ENCODE measurements around the gene TMEM39A. TPM values are rescaled to one million over a fixed set of nuclear protein-coding genes. Genes with fewer than 3 reads are reported as not detected.

The TMEM39A gene
- total and polyA plus RNA-seq, 4 experiments from 2014 or later: 9.2 to 47.4 (median 32.4) TPM

GRCh38 chr3:119436977-119437376 is 26.4 kb downstream of the TMEM39A start:
- DNase-seq: no peak
- Mint-ChIP-seq H3K36me3 (peaks cover 74 to 75% of the 10 kb centered on the region in 2 donors), H3K9me3 (peaks cover 0 to 3% (median 0%) of the 10 kb centered on the region in 8 donors), H3K4me1 (no peaks in the 10 kb centered on the region), H3K4me3 (no peak overlapping the region), H3K27ac (peak overlapping the region in 1 of 7 donors; percentile 1), H3K27me3 (no peaks in the 10 kb centered on the region)
- Histone ChIP-seq H3K4me1 (ENCODE audit: insufficient read depth, low read length) (no peaks in the 10 kb centered on the region), H3K27ac (ENCODE audit: low read depth, low read length) (no peak overlapping the region), H3K36me3 (ENCODE audit: insufficient read depth, low read length) (peaks cover 53% of the 10 kb centered on the region), H3K9me3 (ENCODE audit: control insufficient read depth in 1 of 2, low read length in 2 of 2) (no peaks in the 10 kb centered on the region), H3K27me3 (ENCODE audit: insufficient read depth, low read length) (no peaks in the 10 kb centered on the region), H3K4me3 (ENCODE audit: low read length in 2 of 2) (no peak overlapping the region)
- POLR2A ChIA-PET (ENCODE audit: partially characterized antibody): no interaction called here
- CTCF ChIA-PET (ENCODE audit: partially characterized antibody): interaction anchor here (0.8 kb wide), 1 partner anchor 12 kb away, joined by 4 read pairs; no protein-coding TSS in a partner anchor
- intact Hi-C loops (cut with micrococcal nuclease): no loop called here

- POLR2A ChIA-PET (ENCODE audit: partially characterized antibody): no interaction called here
- Mint-ChIP-seq H3K27me3 (no peaks in the 10 kb centered on the region), H3K27ac (peak overlapping the region in 1 of 7 donors; percentile 57), H3K9me3 (peaks cover 0 to 19% (median 11%) of the 10 kb centered on the region in 8 donors), H3K4me3 (no peak overlapping the region), H3K4me1 (no peaks in the 10 kb centered on the region), H3K36me3 (peaks cover 84 to 89% of the 10 kb centered on the region in 2 donors)
- DNase-seq: no peak
- intact Hi-C loops (cut with micrococcal nuclease): no loop called here
- Histone ChIP-seq H3K27me3 (ENCODE audit: insufficient read depth, low read length) (no peaks in the 10 kb centered on the region), H3K9me3 (ENCODE audit: control insufficient read depth in 1 of 2, low read length in 2 of 2) (no peaks in the 10 kb centered on the region), H3K4me1 (ENCODE audit: insufficient read depth, low read length) (no peaks in the 10 kb centered on the region), H3K27ac (ENCODE audit: low read depth, low read length) (no peak overlapping the region), H3K36me3 (ENCODE audit: insufficient read depth, low read length) (peaks cover 67% of the 10 kb centered on the region), H3K4me3 (ENCODE audit: low read length in 2 of 2) (no peak overlapping the region)
- CTCF ChIA-PET (ENCODE audit: partially characterized antibody): no interaction called here
Observed at GRCh38 chr3:119434703-119435102, 28.7 kb downstream of the TMEM39A start.

- no peaks in the 10 kb centered on the region for H3K27me3 Mint-ChIP-seq
- H3K4me3 ChIP-seq (ENCODE audit: low read length in 2 of 2): no peak overlapping the region
- peak overlapping the region in 1 of 7 donors; percentile 70 for H3K27ac Mint-ChIP-seq
- POLR2A ChIA-PET (ENCODE audit: partially characterized antibody): no interaction called here
- intact Hi-C loops (cut with micrococcal nuclease): no loop called here
- no peaks in the 10 kb centered on the region for H3K27me3 ChIP-seq (ENCODE audit: insufficient read depth, low read length)
- H3K27ac ChIP-seq (ENCODE audit: low read depth, low read length): no peak overlapping the region
- H3K9me3 ChIP-seq (ENCODE audit: control insufficient read depth in 1 of 2, low read length in 2 of 2): peaks cover 0 to 4% of the 10 kb centered on the region in 2 donors
- H3K36me3 Mint-ChIP-seq: peaks cover 88 to 95% of the 10 kb centered on the region in 2 donors
- peaks cover 67% of the 10 kb centered on the region for H3K36me3 ChIP-seq (ENCODE audit: insufficient read depth, low read length)
- CTCF ChIA-PET (ENCODE audit: partially characterized antibody): no interaction called here
- no peak overlapping the region for H3K4me3 Mint-ChIP-seq
- H3K9me3 Mint-ChIP-seq: peaks cover 2 to 28% (median 17%) of the 10 kb centered on the region in 8 donors
- DNase-seq: no peak
- H3K4me1 Mint-ChIP-seq: no peaks in the 10 kb centered on the region
- no peaks in the 10 kb centered on the region for H3K4me1 ChIP-seq (ENCODE audit: insufficient read depth, low read length)
Observed at GRCh38 chr3:119433613-119434325, 29.6 kb downstream of the TMEM39A start.

- Histone ChIP-seq H3K4me1 (ENCODE audit: insufficient read depth, low read length) (no peaks in the 10 kb centered on the region), H3K4me3 (ENCODE audit: low read length in 2 of 2) (no peak overlapping the region), H3K27ac (ENCODE audit: low read depth, low read length) (no peak overlapping the region), H3K36me3 (ENCODE audit: insufficient read depth, low read length) (peaks cover 26% of the 10 kb centered on the region), H3K9me3 (ENCODE audit: control insufficient read depth in 1 of 2, low read length in 2 of 2) (peaks cover 0 to 28% of the 10 kb centered on the region in 2 donors), H3K27me3 (ENCODE audit: insufficient read depth, low read length) (no peaks in the 10 kb centered on the region)
- Mint-ChIP-seq H3K9me3 (peaks cover 7 to 70% (median 56%) of the 10 kb centered on the region in 8 donors), H3K27me3 (no peaks in the 10 kb centered on the region), H3K4me1 (no peaks in the 10 kb centered on the region), H3K4me3 (no peak overlapping the region), H3K36me3 (peaks cover 57 to 69% of the 10 kb centered on the region in 2 donors), H3K27ac (no peak overlapping the region)
- intact Hi-C loops (cut with micrococcal nuclease): no loop called here
- ChIA-PET POLR2A (ENCODE audit: partially characterized antibody) (no interaction called here), CTCF (ENCODE audit: partially characterized antibody) (interaction anchor here (1.0 kb wide), 1 partner anchor 153 kb away, joined by 3 read pairs; no protein-coding TSS in a partner anchor)
- no peak for DNase-seq
Observed at GRCh38 chr3:119428538-119428937, 34.9 kb downstream of the TMEM39A start.

GRCh38 chr3:119427669-119428068 is 35.7 kb downstream of the TMEM39A start:
- Histone ChIP-seq H3K27me3 (ENCODE audit: insufficient read depth, low read length) (no peaks in the 10 kb centered on the region), H3K36me3 (ENCODE audit: insufficient read depth, low read length) (peaks cover 17% of the 10 kb centered on the region), H3K4me1 (ENCODE audit: insufficient read depth, low read length) (no peaks in the 10 kb centered on the region), H3K27ac (ENCODE audit: low read depth, low read length) (no peak overlapping the region), H3K4me3 (ENCODE audit: low read length in 2 of 2) (no peak overlapping the region), H3K9me3 (ENCODE audit: control insufficient read depth in 1 of 2, low read length in 2 of 2) (peaks cover 0 to 28% of the 10 kb centered on the region in 2 donors)
- peaks cover 48 to 62% of the 10 kb centered on the region in 2 donors for H3K36me3 Mint-ChIP-seq
- peaks cover 0 to 3% (median 0%) of the 10 kb centered on the region in 4 donors for H3K4me1 Mint-ChIP-seq
- peak overlapping the region in 1 of 8 donors; percentile 10 for H3K4me3 Mint-ChIP-seq
- CTCF ChIA-PET (ENCODE audit: partially characterized antibody): no interaction called here
- POLR2A ChIA-PET (ENCODE audit: partially characterized antibody): no interaction called here
- intact Hi-C loops (cut with micrococcal nuclease): no loop called here
- no peaks in the 10 kb centered on the region for H3K27me3 Mint-ChIP-seq
- no peak overlapping the region for H3K27ac Mint-ChIP-seq
- DNase-seq: no peak
- peaks cover 7 to 70% (median 56%) of the 10 kb centered on the region in 8 donors for H3K9me3 Mint-ChIP-seq

GRCh38 chr3:119420196-119420595 is 43.2 kb downstream of the TMEM39A start:
- no peaks in the 10 kb centered on the region for H3K27me3 Mint-ChIP-seq
- CTCF ChIA-PET (ENCODE audit: partially characterized antibody): interaction anchor here (1.0 kb wide), 1 partner anchor 536 kb away, joined by 4 read pairs; no protein-coding TSS in a partner anchor
- H3K9me3 Mint-ChIP-seq: peaks cover 0 to 15% (median 4%) of the 10 kb centered on the region in 8 donors
- Histone ChIP-seq H3K36me3 (ENCODE audit: insufficient read depth, low read length) (no peaks in the 10 kb centered on the region), H3K4me1 (ENCODE audit: insufficient read depth, low read length) (no peaks in the 10 kb centered on the region), H3K27me3 (ENCODE audit: insufficient read depth, low read length) (no peaks in the 10 kb centered on the region), H3K9me3 (ENCODE audit: control insufficient read depth in 1 of 2, low read length in 2 of 2) (no peaks in the 10 kb centered on the region), H3K4me3 (ENCODE audit: low read length in 2 of 2) (no peak overlapping the region), H3K27ac (ENCODE audit: low read depth, low read length) (no peak overlapping the region)
- POLR2A ChIA-PET (ENCODE audit: partially characterized antibody): no interaction called here
- peaks cover 5 to 8% of the 10 kb centered on the region in 2 donors for H3K36me3 Mint-ChIP-seq
- peak overlapping the region in 2 of 7 donors; percentile 7 to 48 for H3K27ac Mint-ChIP-seq
- H3K4me3 Mint-ChIP-seq: no peak overlapping the region
- peaks cover 9 to 15% (median 11%) of the 10 kb centered on the region in 4 donors for H3K4me1 Mint-ChIP-seq
- intact Hi-C loops (cut with micrococcal nuclease): no loop called here
- no peak for DNase-seq

- POLR2A ChIA-PET (ENCODE audit: partially characterized antibody): no interaction called here
- Mint-ChIP-seq H3K9me3 (peaks cover 0 to 3% (median 0%) of the 10 kb centered on the region in 8 donors), H3K27ac (no peak overlapping the region), H3K36me3 (peaks cover 5 to 11% of the 10 kb centered on the region in 2 donors), H3K27me3 (no peaks in the 10 kb centered on the region), H3K4me1 (peaks cover 9 to 15% (median 11%) of the 10 kb centered on the region in 4 donors), H3K4me3 (no peak overlapping the region)
- no peak for DNase-seq
- Histone ChIP-seq H3K9me3 (ENCODE audit: control insufficient read depth in 1 of 2, low read length in 2 of 2) (no peaks in the 10 kb centered on the region), H3K4me3 (ENCODE audit: low read length in 2 of 2) (no peak overlapping the region), H3K36me3 (ENCODE audit: insufficient read depth, low read length) (peaks cover 3% of the 10 kb centered on the region), H3K27ac (ENCODE audit: low read depth, low read length) (no peak overlapping the region), H3K27me3 (ENCODE audit: insufficient read depth, low read length) (no peaks in the 10 kb centered on the region), H3K4me1 (ENCODE audit: insufficient read depth, low read length) (no peaks in the 10 kb centered on the region)
- CTCF ChIA-PET (ENCODE audit: partially characterized antibody): no interaction called here
- intact Hi-C loops (cut with micrococcal nuclease): no loop called here
Observed at GRCh38 chr3:119418641-119419040, 44.8 kb downstream of the TMEM39A start.
